HG03139 (cell line): ENCODE measurements around the gene IFT43.

ENCODE experiments used
- ATAC-seq: cut with Tn5 transposase; IDR thresholded peaks from one replicate; pipeline ENCODE4 v1.9.1; 2021; ENCODE audit not compliant: unreplicated experiment

IFT43 gene

GRCh38 chr14:76101391-76102379 is 116.1 kb downstream of the IFT43 start:
- ATAC-seq: no peak

- no peak for ATAC-seq
Measured at GRCh38 chr14:76104802-76105355, 119.3 kb downstream of the IFT43 start.

GRCh38 chr14:76106188-76106587 is 120.6 kb downstream of the IFT43 start:
- ATAC-seq: no peak

DNA sequence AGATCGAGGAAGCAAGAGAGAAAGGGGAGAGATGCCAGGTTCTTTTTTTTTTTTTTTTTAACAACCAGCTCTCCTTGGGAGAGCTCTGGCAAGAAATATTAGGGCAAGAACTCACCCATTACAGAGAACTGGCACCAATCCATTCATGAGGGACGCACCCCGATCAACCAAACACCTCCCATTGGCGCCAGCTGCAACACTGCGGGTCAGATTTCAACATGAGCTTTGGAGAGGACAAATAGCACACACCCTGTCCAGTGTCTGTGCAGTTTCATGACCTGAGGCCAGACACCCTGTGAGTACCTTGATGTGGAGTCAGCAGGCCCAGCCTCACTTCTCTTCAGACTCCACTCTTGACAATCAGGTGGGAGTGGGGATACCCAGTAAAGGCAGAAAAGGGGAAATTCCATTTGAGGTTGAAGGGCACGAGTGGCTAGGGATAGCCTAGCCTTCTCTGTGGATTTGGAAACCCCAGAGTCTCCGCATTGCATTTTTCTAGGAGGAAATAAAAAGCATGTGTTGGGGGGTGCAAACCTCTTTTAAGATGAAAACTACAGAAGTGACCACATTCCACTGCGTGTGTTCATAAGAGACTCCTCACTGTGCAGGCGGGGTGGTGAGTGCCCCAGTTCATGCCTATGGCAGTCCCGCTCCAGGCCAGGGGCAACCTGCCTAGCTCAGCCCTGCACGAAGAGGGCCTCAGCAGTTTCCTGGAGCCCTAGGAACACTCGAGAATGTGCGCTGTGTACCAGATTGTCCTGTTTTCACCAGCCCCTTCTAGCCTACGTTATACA is 123.7 kb downstream of the IFT43 start:
- no peak for ATAC-seq

GRCh38 chr14:76112889-76113624 is 127.5 kb downstream of the IFT43 start:
- no peak for ATAC-seq

DNA sequence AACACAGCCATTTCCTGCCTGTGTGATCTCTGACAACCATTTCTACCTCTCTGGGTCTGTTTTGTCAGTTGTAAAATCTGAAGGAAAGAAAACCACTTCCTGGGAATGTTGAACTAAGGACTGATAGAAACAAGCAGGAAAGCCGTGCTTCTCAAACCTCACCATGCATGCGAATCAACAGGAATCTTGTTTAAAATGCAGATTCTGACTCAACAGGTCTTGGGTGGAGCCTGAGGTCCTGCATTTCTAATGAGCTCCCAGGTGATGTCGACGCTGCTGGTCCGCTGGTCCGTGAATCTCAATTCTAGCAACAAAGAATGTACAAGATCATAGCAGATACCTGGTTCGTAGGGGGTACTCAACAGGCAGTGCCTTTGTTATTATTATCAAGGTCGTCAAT is 128.1 kb downstream of the IFT43 start:
- ATAC-seq: no peak

DNA sequence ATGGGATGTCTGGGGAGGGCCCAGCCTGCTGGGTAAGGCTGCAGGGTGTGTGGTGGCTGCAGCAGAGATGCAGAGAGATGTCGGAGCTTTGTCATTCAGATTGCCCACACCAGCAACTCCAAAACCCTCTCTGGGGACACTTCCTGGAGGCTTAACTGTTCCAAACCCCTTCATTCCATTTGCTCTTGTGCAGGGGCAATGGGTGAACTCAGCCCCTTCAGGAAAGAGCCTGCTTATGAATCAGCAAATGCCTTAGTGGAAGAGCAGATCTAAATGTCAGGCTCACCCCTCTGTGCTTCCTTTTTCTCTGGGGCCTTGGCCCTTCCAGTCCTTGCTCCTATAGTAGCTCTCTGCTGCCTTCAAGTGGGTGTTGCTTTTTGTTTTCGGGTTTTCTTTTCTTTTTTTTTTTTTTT is 129.5 kb downstream of the IFT43 start:
- ATAC-seq: no peak

- no peak for ATAC-seq
Measured at GRCh38 chr14:76117789-76118484, 132.4 kb downstream of the IFT43 start.

DNA sequence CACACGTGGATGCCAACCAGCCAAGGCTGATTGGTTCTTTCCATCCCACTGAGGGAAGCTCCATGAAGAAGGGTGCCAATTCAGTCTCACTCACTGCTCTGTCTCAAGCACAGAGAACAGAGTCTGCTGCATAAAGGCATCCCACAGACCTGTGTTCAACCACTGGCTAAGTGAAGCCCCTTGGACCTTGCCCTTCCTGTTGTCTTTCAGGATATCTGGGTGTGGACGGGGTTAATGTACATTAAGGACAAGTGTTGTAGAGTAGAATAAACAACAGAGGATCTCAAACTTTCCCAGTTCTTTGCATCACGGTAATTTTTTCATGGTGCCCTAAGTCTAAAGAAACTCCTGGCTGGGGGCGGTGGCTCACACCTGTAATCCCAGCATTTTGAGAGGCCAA is 133.0 kb downstream of the IFT43 start:
- no peak for ATAC-seq

DNA sequence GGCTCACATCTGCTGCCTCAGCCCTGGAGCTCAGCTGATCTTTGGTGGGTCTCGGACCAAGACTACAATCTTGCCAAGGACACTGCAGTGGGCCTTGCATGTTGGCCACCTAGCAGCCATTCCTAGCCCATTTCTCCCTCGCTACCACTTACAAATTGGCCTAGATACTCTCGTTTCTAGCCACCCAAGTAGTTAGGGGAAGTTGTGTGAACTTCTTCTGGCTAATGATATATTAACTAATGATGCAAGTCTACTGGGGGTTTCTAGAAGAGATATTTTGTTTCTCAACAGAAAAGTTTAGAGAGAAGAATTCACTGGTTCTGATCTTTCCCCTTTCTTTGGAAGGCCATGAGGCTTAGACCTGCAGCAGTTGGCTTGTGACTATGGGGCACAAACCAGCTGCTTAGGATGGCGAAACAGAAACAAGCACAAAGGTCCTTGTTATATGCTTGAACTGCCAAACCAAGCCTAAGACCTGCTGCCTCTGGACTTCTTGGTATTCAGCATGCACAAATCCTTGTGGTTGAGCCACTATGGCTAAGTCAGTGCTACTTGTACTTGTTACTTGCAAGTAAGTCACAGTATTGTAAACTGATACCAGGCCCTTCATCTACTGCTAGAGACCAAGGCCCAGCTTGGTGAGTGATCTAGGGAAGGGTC is 135.7 kb downstream of the IFT43 start:
- ATAC-seq: no peak

GRCh38 chr14:76123426-76124225 is 138.1 kb downstream of the IFT43 start:
- no peak for ATAC-seq

DNA sequence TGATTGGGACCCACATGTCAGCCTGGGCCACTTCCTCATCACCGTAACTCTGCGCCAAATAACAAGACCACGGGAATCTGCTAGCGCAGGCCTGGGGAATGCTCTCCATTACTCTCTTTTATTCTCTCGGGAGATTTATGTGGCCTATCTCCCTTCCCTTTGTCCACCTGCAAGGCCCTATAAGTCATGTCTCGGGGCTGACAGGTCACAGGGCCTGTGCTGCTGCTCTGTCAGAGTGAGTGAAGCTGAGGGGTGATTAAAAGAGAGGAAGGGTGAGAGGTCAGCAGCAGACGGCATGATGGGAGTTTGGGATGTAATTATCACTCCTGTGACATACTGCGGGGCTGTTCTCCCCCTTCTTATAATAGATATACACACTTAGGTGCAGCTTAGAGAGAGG is 139.9 kb downstream of the IFT43 start:
- ATAC-seq: no peak

- ATAC-seq: no peak
Measured at GRCh38 chr14:76126076-76126475, 140.5 kb downstream of the IFT43 start.

- no peak for ATAC-seq
Measured at GRCh38 chr14:76129851-76130576, 144.5 kb downstream of the IFT43 start.

GRCh38 chr14:76131071-76131965 is 145.8 kb downstream of the IFT43 start:
- ATAC-seq: no peak

DNA sequence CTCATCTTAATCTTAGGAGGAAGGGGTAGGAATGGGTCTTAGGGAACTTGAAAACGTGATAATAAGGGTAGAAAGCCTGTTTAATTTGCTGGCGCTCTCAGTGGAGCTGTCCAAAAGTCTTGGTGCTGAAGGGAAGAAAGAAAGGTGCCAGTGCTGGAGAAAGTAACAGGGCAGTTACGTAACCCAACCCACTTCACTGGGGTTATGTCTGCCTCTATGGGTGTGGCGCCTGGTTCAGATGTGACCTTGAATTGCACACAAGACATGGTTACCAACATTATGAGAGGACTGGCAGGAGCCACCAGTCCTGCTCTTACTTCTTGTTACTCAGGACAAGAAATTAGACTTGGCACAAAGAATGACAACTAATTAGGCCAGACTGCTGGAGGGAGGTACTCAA is 147.5 kb downstream of the IFT43 start:
- no peak for ATAC-seq
